Measurements from ENCODE around the gene HACD2.
"Not testable (repeated sequence)": the region's sequence is repeated elsewhere in the genome, so short reads cannot be mapped to it uniquely, and the experiment has no call there.

Gene HACD2

GRCh38 chr3:123523023-123523412 lies 61.8 kb downstream of the HACD2 start:
- no peak for DNase-seq

- no peak for DNase-seq
Measured at GRCh38 chr3:123522320-123523022, 62.4 kb downstream of the HACD2 start.

DNA sequence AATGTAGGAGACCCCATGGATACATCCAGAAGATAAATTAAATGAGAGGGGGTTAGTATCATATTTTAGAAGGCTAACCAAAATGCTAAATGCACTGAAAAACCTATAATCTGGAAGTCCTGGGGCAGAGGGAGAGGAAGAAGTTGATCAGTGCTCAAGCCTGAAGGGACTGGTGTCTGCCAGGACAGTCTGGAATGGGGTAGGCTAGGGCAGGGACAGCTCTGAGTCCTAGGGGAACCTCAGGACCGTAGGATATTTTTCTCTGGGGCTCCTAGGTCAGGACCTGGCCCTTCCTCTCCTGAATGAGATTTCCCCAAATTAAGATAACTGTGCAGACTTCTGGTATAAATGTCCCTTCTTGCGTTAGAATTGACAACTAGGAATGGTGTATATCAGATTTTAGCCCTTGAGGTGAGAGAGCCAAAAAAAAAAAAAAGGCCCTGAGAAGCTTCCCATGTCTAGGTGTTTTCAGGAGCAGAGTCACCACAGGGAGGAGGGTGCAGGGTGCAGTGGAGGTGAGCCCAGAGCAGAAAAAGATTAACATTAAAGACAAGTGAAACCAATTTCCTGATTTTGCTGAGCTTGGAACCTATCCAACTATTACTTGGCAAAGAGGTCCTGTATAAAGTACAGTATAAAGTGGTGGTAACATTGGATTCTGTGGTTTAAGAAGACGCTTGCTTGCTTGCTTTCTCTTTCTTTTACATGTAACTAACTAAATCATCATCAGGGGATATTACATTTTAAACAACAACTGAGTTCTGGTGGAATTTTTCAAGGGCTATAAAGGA lies 63.5 kb downstream of the HACD2 start:
- DNase-seq = no peak

- DNase-seq = no peak
Measured at GRCh38 chr3:123520656-123521055, 64.2 kb downstream of the HACD2 start.

- no peak for DNase-seq
Measured at GRCh38 chr3:123518892-123519485, 65.9 kb downstream of the HACD2 start.

GRCh38 chr3:123511726-123512125 lies 73.1 kb downstream of the HACD2 start:
- no peak for DNase-seq

GRCh38 chr3:123511084-123511483 lies 73.8 kb downstream of the HACD2 start:
- DNase-seq = no peak

- DNase-seq = no peak
Measured at GRCh38 chr3:123508178-123508577, 76.7 kb downstream of the HACD2 start.

- no peak for DNase-seq
Measured at GRCh38 chr3:123505820-123506219, 79.0 kb downstream of the HACD2 start.

DNA sequence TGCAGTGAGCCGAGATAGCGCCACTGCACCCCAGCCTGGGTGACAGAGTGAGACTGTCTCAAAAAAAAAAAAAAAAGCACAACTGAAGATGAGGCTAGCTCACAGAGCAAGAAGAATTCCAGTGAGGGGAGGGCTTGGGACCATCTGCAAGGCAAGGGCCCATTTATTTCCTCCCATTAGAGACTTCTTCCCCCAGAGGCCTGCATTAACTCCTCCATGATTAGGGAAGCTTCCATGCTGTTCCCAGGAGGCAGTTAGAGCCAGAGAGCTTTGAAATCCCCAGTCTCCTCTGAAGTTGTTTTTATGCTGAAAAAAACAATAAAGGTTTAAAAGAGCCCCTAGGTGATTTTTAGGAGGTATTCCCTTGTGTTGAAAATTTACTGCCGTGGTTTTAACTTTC lies 81.7 kb downstream of the HACD2 start:
- DNase-seq = no peak

DNA sequence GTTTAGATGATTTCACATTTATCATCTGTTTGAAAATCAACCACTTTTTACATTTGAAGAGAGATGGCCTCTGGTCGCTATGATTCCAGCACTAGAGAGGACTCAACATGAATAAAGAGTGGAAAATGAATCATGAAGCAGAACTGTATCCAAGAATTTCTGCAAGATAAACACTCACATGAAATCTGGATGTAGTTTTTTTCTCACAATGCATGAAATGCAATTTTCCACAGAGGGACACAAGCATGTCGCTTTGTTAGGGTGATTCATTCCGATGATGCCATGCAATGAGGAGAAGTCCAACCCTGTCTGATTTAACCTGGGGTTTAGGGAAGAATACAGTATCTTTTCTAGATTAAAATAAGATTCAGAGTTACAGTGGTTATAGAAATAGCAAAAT lies 85.5 kb downstream of the HACD2 start:
- no peak for DNase-seq

- peak in 1 of 14 donors; percentile 52 for DNase-seq
Measured at GRCh38 chr3:123498761-123499160, 86.1 kb downstream of the HACD2 start.

- DNase-seq = no peak
Measured at GRCh38 chr3:123493912-123494311, 90.9 kb downstream of the HACD2 start.

- no peak for DNase-seq
Measured at GRCh38 chr3:123491966-123492587, 92.8 kb downstream of the HACD2 start.

DNA sequence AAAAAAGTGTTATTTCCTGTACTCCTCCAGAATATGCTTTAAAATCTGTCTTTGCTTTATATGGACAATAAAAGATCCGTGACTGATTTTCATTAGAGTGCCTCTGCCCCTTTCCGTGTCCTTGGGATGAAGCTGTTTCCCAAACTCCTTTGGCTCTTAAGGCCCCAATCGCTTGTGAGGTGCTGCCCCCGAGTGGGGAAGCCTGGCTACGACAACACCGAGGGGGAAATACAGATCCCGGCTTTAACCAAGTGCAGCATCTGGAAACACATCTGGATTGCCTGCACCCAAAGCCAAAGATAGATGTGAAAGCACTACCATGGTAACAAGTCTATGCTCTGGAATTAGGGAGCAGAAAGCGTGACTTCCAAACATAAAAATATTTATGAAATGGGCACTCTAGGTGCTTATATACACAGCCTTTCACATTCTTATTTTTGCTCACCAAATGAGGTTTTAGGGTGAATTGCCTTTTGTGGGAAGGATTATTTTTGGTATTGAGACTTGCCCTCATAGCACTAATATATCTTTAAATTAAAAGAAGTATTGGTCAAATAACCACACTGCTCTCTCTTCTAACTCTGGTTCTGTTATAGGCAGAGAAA lies 95.4 kb downstream of the HACD2 start:
- DNase-seq = peak in 13 of 14 donors; percentile 2 to 65 (median 23)

GRCh38 chr3:123488645-123489347 lies 96.1 kb downstream of the HACD2 start:
- peak in 1 of 14 donors; percentile 46 for DNase-seq

- not testable (repeated sequence) for DNase-seq
Measured at GRCh38 chr3:123487063-123487462, 97.8 kb downstream of the HACD2 start.

DNA sequence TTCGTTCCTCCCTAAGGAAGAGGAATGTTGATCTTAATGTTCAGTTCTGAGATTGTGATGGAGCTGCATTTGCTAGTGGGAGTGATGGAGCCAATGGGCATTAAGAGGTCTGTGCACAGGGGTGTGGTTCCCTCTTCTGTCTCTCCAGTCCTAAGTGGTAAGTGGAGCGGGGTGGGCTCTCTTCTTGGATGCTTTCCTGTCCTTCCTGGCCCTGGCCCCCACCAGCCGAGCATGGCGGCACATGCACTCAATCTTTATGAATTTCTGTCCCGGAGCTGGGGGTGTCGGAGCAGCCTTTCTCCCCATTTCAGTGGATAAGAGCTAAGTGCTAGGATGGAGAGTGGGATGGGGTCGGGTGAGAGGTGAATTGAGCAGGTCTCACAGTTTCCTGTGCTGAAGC lies 98.4 kb downstream of the HACD2 start:
- DNase-seq = no peak

DNA sequence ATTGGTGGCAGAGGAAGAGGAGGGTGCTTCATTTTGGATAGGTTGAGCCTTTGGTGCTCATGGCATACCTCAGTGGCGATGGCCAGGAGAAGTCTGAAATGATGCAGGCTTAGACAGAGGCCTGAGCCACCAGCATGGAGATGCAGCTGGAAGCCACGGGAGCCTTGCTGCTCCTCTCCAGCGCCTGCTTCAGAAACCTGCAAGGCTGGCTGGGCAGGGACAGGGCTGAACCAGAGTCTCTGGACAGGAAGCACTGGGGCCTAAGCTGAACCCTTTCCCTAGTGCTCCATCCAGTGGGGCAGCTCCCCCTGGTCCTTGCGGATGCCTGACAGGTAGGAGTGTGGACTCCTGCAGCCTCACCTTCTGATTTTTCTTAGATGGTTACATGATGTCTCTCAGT lies 99.3 kb downstream of the HACD2 start:
- no peak for DNase-seq

- no peak for DNase-seq
Measured at GRCh38 chr3:123483146-123483545, 101.7 kb downstream of the HACD2 start.

DNA sequence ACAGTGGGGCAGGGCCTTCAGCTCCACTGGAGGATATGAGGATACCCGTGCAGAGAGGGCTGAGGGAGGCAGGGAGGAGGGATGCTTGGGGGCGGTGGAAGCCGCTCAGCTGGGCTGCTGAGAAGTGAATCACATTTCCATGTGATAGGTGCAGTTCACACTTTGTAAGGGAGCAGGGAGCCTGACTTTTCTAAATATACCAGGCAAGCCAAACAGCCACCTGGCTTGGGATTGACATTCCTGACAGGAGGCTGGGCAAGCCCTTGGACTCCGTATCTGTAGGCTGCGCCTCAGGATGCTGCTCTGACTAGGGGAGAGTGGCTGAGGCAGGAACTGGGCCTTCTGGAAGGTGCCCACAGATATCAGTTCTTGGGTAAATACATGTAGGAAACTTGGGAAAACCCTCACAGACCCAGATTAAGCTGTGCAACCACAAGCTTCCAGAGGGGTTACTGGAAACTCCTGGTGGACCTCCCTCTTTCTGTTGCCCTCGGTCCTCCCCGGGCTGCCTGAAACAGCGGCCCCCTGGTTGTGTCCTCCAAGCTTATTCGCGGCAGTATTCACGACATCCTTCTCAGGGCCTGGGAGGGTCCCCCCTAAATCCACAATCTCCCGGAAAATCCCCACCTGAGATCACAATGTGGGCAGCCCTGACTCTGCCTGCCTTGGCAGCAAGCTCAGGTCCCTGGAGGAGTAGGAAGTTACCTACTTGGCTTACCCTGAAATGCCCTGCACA lies 103.0 kb downstream of the HACD2 start:
- no peak for DNase-seq

Measured in C1 segment of cervical spinal cord (tissue), 14 donors.